GM12875 (cell line): ENCODE measurements around the gene DCDC2.

Source experiments
- H3K4me3 ChIP-seq: one replicate; pipeline ENCODE4 v1.5.1; 2011; ENCODE audit warnings: low read depth, low read length, control low read depth
- CTCF ChIP-seq: IDR thresholded peaks from 2 replicates; pipeline ENCODE4 v1.5.1; 2011; ENCODE audit warnings: low read depth, mild to moderate bottlenecking, control low read depth, inconsistent platforms, low read length, moderate library complexity, borderline replicate concordance; ENCODE audit not compliant: insufficient read depth

Gene DCDC2

GRCh38 chr6:24287239-24287638 lies 70.6 kb downstream of the DCDC2 start:
- no peak for TF ChIP-seq CTCF
- H3K4me3 ChIP-seq = no peak overlapping the region

- no peak for TF ChIP-seq CTCF
- no peak overlapping the region for H3K4me3 ChIP-seq
Observed at GRCh38 chr6:24284006-24284405, 73.9 kb downstream of the DCDC2 start.

- TF ChIP-seq CTCF = peak; percentile 42; the same call in 1 of the 2 replicates
- H3K4me3 ChIP-seq = no peak overlapping the region
Observed at GRCh38 chr6:24283043-24283985, 74.5 kb downstream of the DCDC2 start.

- peak; percentile 40; the same call in 1 of the 2 replicates for TF ChIP-seq CTCF
- H3K4me3 ChIP-seq = no peak overlapping the region
Observed at GRCh38 chr6:24274441-24275083, 83.3 kb downstream of the DCDC2 start.

- TF ChIP-seq CTCF = no peak
- H3K4me3 ChIP-seq = no peak overlapping the region
Observed at GRCh38 chr6:24273096-24273870, 84.6 kb downstream of the DCDC2 start.

- no peak overlapping the region for H3K4me3 ChIP-seq
- no peak for TF ChIP-seq CTCF
Observed at GRCh38 chr6:24272553-24272952, 85.3 kb downstream of the DCDC2 start.
